Keratinocyte (primary cell): ENCODE data around the gene ZC3H4. TPM values are rescaled to one million over a fixed set of nuclear protein-coding genes. Genes with fewer than 3 reads are reported as not detected.

Source experiments
- DNase-seq: peaks from one replicate; pipeline ENCODE4 v3.0.0-alpha.2; 2011; ENCODE audit warnings: low read depth, missing footprints, low spot score
- FAIRE-seq: peaks from 2 replicates; lab custom pipeline; 2011; peaks lifted over from hg19 to GRCh38; lab: Jason Lieb, UNC
- H2AFZ ChIP-seq: 2 replicates; pipeline ENCODE4 v1.6.0; 2012; ENCODE audit warnings: low read length, control low read depth, inconsistent platforms; ENCODE audit not compliant: control insufficient read depth
- H3K27ac ChIP-seq: 2 replicates; pipeline ENCODE4 v1.5.1; 2011; ENCODE audit warnings: low read length; ENCODE audit not compliant: control insufficient read depth, insufficient read depth
- H3K27me3 ChIP-seq: 3 replicates; pipeline ENCODE4 v1.6.0; 2011; ENCODE audit warnings: low read length; ENCODE audit not compliant: control insufficient read depth, insufficient read depth; ENCODE audit errors: extremely low read depth
- H3K36me3 ChIP-seq, 2 experiments: 2 replicates in 1 of 2; 3 replicates in 1 of 2; pipeline ENCODE4 v1.5.1; 2011; ENCODE audit warnings: low read length in 2 of 2, mild to moderate bottlenecking in 1 of 2; ENCODE audit not compliant: control insufficient read depth in 2 of 2, insufficient read depth in 2 of 2; ENCODE audit errors: extremely low read depth in 1 of 2
- H3K4me1 ChIP-seq: 3 replicates; pipeline ENCODE4 v1.5.1; 2011; ENCODE audit warnings: low read length; ENCODE audit not compliant: control insufficient read depth, insufficient read depth; ENCODE audit errors: extremely low read depth
- H3K4me2 ChIP-seq: 3 replicates; pipeline ENCODE4 v1.6.0; 2011; ENCODE audit warnings: low read depth, low read length; ENCODE audit not compliant: control insufficient read depth, insufficient read depth; ENCODE audit errors: extremely low read depth
- H3K4me3 ChIP-seq, 3 experiments: fragments of 200-600 bp in 1 of 3; sonication (generic) in 1 of 3; 2 replicates in 2 of 3; 3 replicates in 1 of 3; pipeline ENCODE4 v1.5.1; 2011 to 2016; ENCODE audit warnings: low read length in 3 of 3, mild to moderate bottlenecking in 3 of 3, control low read depth in 2 of 3, inconsistent platforms in 1 of 3, low read depth in 1 of 3, mixed read lengths in 1 of 3, mixed run types in 1 of 3, moderate library complexity in 1 of 3; ENCODE audit not compliant: control insufficient read depth in 2 of 3, insufficient read depth in 2 of 3; ENCODE audit errors: extremely low read depth in 1 of 3
- H3K79me2 ChIP-seq: 2 replicates; pipeline ENCODE4 v1.6.0; 2012; ENCODE audit warnings: low read length; ENCODE audit not compliant: control insufficient read depth, insufficient read depth
- H3K9ac ChIP-seq: 3 replicates; pipeline ENCODE4 v1.6.0; 2011; ENCODE audit warnings: low read length; ENCODE audit not compliant: control insufficient read depth, insufficient read depth; ENCODE audit errors: extremely low read depth
- H3K9me1 ChIP-seq: 3 replicates; pipeline ENCODE4 v1.6.0; 2011; ENCODE audit warnings: low read length; ENCODE audit not compliant: control insufficient read depth, insufficient read depth; ENCODE audit errors: extremely low read depth
- H3K9me3 ChIP-seq: 2 replicates; pipeline ENCODE4 v1.5.1; 2012; ENCODE audit warnings: low read depth, low read length; ENCODE audit not compliant: control insufficient read depth
- H4K20me1 ChIP-seq: 3 replicates; pipeline ENCODE4 v1.6.0; 2011; ENCODE audit warnings: low read length; ENCODE audit not compliant: control insufficient read depth, insufficient read depth; ENCODE audit errors: extremely low read depth
- EZH2 ChIP-seq: IDR thresholded peaks from one replicate; pipeline ENCODE4 v1.6.1; 2012; ENCODE audit warnings: inconsistent platforms, mild to moderate bottlenecking, low read length, moderate library complexity
- dilution Hi-C: fragments of 300-500 bp; cut with MboI; formaldehyde crosslinking; loops from one replicate; pipeline ENCODE4 v1.7.0; 2020; ENCODE audit warnings: low sequenced_read_pairs; ENCODE audit not compliant: extremely low pct_ligation_motif_present
- polyA plus RNA-seq, 5 experiments: library from polyadenylated mRNA; depleted of rRNA in 3 of 5; stranded (reverse) in 3 of 5; stranded (forward) in 1 of 5; unstranded in 1 of 5; fragments of >200 nt; gene quantifications; 1 replicate in 1 of 5; 2 replicates in 3 of 5; 3 replicates in 1 of 5; pipeline versions ENCODE4 v1.2.1 to v1.2.3, GENCODE V29; 2011 to 2012; ENCODE audit warnings: missing spikeins in 2 of 5, low read depth in 1 of 5, low replicate concordance in 1 of 5
- TF ChIP-seq, protein P1 (sequence below), 3 experiments: IDR thresholded peaks in 1 of 3; conservative IDR thresholded peaks in 1 of 3; optimal IDR thresholded peaks in 1 of 3; 2 replicates in 2 of 3; 3 replicates in 1 of 3; pipeline versions ENCODE3 to v1.5.1; 2011; ENCODE audit warnings: low read length in 3 of 3, mild to moderate bottlenecking in 3 of 3, moderate library complexity in 2 of 3, control low read depth in 1 of 3, inconsistent platforms in 1 of 3; ENCODE audit not compliant: insufficient read depth in 2 of 3; ENCODE audit errors: extremely low read depth in 1 of 3

The ZC3H4 gene
- polyA plus RNA-seq, 1 donor (not counting 4 experiments of a cell fraction or from before 2014, with no cell fraction given), result 5.6 TPM

DNA sequence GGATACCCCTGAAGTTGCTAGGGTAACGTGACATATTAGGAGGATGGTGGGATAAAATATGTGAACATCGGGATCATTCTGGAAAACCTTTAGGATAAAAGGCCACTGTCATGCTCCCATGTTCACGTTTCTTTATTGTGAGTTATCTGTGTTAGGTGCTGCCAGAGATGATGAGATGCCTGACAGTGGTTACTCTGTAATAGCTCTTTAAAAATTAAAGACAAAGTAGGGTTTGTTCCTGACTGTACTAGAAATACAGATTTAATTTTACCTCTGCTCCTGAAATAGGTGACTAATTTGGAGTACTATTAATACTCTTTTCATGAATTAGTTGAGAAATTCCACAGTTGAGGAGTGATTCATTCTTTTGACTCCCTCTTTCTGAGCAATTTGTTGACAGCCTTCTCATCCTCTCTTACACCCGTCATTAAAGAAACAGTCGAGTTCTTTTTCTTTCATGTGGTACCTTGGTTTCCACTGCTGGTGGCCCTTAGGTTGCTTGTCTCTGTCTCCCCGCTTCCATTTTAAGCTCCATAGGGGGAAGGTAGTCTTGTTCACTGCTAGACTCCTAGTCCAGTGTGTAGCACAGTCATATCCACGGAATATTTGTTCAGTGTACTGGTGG lies 45.4 kb upstream of the ZC3H4 start:
- H3K9me1 ChIP-seq, result no peaks in the 10 kb centered on the region
- no peak for DNase-seq
- no peaks in the 10 kb centered on the region for H3K27me3 ChIP-seq
- dilution Hi-C loops, result no loop called here
- no peaks in the 10 kb centered on the region for H3K9me3 ChIP-seq
- H2AFZ ChIP-seq, result no peak overlapping the region
- no peak for TF ChIP-seq EZH2
- TF ChIP-seq, protein P1, sequence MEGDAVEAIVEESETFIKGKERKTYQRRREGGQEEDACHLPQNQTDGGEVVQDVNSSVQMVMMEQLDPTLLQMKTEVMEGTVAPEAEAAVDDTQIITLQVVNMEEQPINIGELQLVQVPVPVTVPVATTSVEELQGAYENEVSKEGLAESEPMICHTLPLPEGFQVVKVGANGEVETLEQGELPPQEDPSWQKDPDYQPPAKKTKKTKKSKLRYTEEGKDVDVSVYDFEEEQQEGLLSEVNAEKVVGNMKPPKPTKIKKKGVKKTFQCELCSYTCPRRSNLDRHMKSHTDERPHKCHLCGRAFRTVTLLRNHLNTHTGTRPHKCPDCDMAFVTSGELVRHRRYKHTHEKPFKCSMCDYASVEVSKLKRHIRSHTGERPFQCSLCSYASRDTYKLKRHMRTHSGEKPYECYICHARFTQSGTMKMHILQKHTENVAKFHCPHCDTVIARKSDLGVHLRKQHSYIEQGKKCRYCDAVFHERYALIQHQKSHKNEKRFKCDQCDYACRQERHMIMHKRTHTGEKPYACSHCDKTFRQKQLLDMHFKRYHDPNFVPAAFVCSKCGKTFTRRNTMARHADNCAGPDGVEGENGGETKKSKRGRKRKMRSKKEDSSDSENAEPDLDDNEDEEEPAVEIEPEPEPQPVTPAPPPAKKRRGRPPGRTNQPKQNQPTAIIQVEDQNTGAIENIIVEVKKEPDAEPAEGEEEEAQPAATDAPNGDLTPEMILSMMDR (optimal IDR thresholded peaks at IDR 0.05 in 1 of 3, IDR thresholded peaks at IDR 0.05 in 1 of 3, conservative IDR thresholded peaks at IDR 0.05 in 1 of 3; ENCODE audit: extremely low read depth in 1 of 3, insufficient read depth in 2 of 3, low read length in 3 of 3), result no peak
- peak overlapping the region; percentile 24 for H3K4me2 ChIP-seq
- peak overlapping the region; percentile 68 for H3K27ac ChIP-seq
- H3K4me3 ChIP-seq, result no peak overlapping the region
- peaks cover 17% of the 10 kb centered on the region for H3K79me2 ChIP-seq
- FAIRE-seq, result peak; percentile 49
- peaks cover 8 to 31% of the 10 kb centered on the region in 2 experiments for H3K36me3 ChIP-seq
- peaks cover 7% of the 10 kb centered on the region for H4K20me1 ChIP-seq
- peaks cover 27% of the 10 kb centered on the region for H3K4me1 ChIP-seq
- no peak overlapping the region for H3K9ac ChIP-seq

DNA sequence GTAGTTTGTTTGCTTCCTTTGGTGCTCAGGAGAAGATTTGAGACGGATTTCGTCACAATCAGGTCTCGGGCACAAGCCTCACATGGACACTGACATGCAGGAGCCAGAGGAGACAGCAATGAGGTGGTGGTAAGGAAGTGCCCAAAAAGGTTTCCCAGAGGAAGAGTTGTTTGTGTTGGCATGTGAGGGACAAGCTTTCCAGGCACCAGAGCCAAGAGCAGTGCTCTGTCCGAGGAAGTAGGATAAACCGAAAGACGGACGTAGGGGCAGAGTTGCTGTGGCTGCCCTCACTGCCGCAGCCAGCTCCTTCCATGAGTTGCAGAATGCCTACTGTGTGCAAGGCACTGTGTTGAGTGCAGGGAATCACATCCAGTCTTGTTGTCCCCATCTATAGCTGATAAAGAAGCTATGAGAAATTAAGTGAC lies 44.8 kb upstream of the ZC3H4 start:
- no peak for DNase-seq
- Histone ChIP-seq H4K20me1 (peaks cover 7% of the 10 kb centered on the region), H3K79me2 (peaks cover 18% of the 10 kb centered on the region), H3K9ac (peak overlapping the region; percentile 11), H3K9me3 (no peaks in the 10 kb centered on the region), H3K4me1 (peaks cover 29% of the 10 kb centered on the region), H3K4me3 (no peak overlapping the region), H3K9me1 (no peaks in the 10 kb centered on the region), H3K4me2 (peak overlapping the region; percentile 22), H3K36me3 (peaks cover 8 to 28% of the 10 kb centered on the region in 2 experiments), H2AFZ (no peak overlapping the region), H3K27me3 (no peaks in the 10 kb centered on the region), H3K27ac (peak overlapping the region; percentile 68)
- no peak for FAIRE-seq
- TF ChIP-seq, protein P1 (optimal IDR thresholded peaks at IDR 0.05 in 1 of 3, IDR thresholded peaks at IDR 0.05 in 1 of 3, conservative IDR thresholded peaks at IDR 0.05 in 1 of 3; ENCODE audit: extremely low read depth in 1 of 3, insufficient read depth in 2 of 3, low read length in 3 of 3), result no peak
- TF ChIP-seq EZH2, result no peak
- dilution Hi-C loops, result no loop called here
